ENCODE measurements around the gene ALDH1A3. TPM values are rescaled to one million over a fixed set of nuclear protein-coding genes. Genes with fewer than 3 reads are reported as not detected.

ALDH1A3 gene
- polyA plus RNA-seq, 1 of the 3 experiments (the other 2 are of a cell fraction) = 4.4 TPM

DNA sequence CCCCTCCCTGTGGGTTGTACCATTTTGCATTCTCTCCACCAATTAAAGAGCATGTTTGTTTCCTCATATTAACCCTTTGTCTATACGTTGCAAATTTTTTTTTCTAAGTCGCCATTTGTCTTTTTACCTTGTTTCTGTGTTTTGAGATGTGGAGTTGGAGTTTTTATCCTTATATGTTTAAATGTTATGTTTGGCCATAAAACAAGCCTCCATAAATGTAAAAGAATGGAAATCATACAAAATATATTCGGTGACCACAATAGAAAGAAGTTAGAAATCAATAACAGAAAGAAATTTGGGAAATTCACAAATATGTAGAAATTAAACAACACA is 68.8 kb downstream of the ALDH1A3 start:
- no peaks in the 10 kb centered on the region; the same call in 1 of the 2 replicates for H3K9me3 ChIP-seq
- ChIA-PET CTCF (interaction anchor here (1.0 kb wide), 1 partner anchor 60 kb away, joined by 3 read pairs; no protein-coding TSS in a partner anchor), POLR2A (no interaction called here)
- H3K27ac ChIP-seq (ENCODE audit: low read depth in 2 of 2, low read length in 1 of 2) = no peak overlapping the region
- no peaks in the 10 kb centered on the region for H4K20me1 ChIP-seq (ENCODE audit: insufficient read depth)
- no peak overlapping the region for H3K9ac ChIP-seq
- no peak for TF ChIP-seq FOSL2 (IDR thresholded peaks at IDR 0.05; ENCODE audit: borderline replicate concordance, low read depth)
- TF ChIP-seq FOXJ3 (CRISPR knock-in tag; IDR thresholded peaks at IDR 0.05) = no peak
- no peak for TF ChIP-seq SIN3A (IDR thresholded peaks at IDR 0.05; ENCODE audit: borderline replicate concordance, low read depth, low read length)
- TF ChIP-seq, protein P1, sequence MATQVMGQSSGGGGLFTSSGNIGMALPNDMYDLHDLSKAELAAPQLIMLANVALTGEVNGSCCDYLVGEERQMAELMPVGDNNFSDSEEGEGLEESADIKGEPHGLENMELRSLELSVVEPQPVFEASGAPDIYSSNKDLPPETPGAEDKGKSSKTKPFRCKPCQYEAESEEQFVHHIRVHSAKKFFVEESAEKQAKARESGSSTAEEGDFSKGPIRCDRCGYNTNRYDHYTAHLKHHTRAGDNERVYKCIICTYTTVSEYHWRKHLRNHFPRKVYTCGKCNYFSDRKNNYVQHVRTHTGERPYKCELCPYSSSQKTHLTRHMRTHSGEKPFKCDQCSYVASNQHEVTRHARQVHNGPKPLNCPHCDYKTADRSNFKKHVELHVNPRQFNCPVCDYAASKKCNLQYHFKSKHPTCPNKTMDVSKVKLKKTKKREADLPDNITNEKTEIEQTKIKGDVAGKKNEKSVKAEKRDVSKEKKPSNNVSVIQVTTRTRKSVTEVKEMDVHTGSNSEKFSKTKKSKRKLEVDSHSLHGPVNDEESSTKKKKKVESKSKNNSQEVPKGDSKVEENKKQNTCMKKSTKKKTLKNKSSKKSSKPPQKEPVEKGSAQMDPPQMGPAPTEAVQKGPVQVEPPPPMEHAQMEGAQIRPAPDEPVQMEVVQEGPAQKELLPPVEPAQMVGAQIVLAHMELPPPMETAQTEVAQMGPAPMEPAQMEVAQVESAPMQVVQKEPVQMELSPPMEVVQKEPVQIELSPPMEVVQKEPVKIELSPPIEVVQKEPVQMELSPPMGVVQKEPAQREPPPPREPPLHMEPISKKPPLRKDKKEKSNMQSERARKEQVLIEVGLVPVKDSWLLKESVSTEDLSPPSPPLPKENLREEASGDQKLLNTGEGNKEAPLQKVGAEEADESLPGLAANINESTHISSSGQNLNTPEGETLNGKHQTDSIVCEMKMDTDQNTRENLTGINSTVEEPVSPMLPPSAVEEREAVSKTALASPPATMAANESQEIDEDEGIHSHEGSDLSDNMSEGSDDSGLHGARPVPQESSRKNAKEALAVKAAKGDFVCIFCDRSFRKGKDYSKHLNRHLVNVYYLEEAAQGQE (IDR thresholded peaks at IDR 0.05; ENCODE audit: low read depth, low read length) = no peak
- H3K4me3 ChIP-seq (ENCODE audit: low read depth in 2 of 2, low read length in 1 of 2) = no peak overlapping the region
- H2AFZ ChIP-seq (ENCODE audit: low read depth) = no peak overlapping the region
- WGBS (ENCODE audit: low lambda C conversion rate) = 97% methylated on average over 3 of the region's 3 CpGs
- H3F3A ChIP-seq (replicated peaks; ENCODE audit: insufficient read depth) = no peaks in the 10 kb centered on the region
- H3K79me2 ChIP-seq (ENCODE audit: insufficient read depth) = no peaks in the 10 kb centered on the region
- no peaks in the 10 kb centered on the region for H3K4me1 ChIP-seq (ENCODE audit: control insufficient read depth in 1 of 2, insufficient read depth in 2 of 2, low read depth in 1 of 2, low read length in 1 of 2)
- peaks cover 0 to 4% of the 10 kb centered on the region in 2 experiments for H3K36me3 ChIP-seq (replicated peaks in 1 of 2; ENCODE audit: control insufficient read depth in 1 of 2, insufficient read depth in 2 of 2, low read length in 1 of 2)
- no peak for DNase-seq
- 0 out of 2 replicates have a peak, but pooled peaks cover 6% of the 10 kb centered on the region for H3K9me2 ChIP-seq
- no peaks in the 10 kb centered on the region for H3K27me3 ChIP-seq (ENCODE audit: insufficient read depth)
- no peak overlapping the region for H3K4me2 ChIP-seq

DNA sequence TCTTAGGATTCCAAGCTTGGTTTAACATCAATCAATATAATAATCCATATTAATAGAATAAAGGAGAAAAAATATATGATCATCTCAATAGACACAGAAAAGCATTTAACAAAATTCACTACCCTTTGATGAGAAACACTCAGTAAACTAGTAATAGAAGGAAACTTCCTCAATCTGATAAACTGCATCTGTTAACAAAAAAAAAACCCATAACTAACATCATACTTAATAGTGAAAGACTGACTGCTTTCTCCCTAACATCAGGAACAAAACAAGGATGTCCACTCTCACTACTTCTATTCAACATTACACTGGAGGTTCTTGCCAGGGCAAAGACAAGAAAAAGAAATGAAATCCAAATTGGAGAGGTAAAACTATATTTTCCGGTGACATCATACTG is 70.1 kb downstream of the ALDH1A3 start:
- Histone ChIP-seq H4K20me1 (ENCODE audit: insufficient read depth) (no peaks in the 10 kb centered on the region), H2AFZ (ENCODE audit: low read depth) (no peak overlapping the region), H3K27ac (ENCODE audit: low read depth in 2 of 2, low read length in 1 of 2) (no peak overlapping the region), H3K4me1 (ENCODE audit: control insufficient read depth in 1 of 2, insufficient read depth in 2 of 2, low read depth in 1 of 2, low read length in 1 of 2) (no peaks in the 10 kb centered on the region), H3K4me2 (no peak overlapping the region), H3K9me2 (0 out of 2 replicates have a peak, but pooled peaks cover 6% of the 10 kb centered on the region), H3F3A (replicated peaks; ENCODE audit: insufficient read depth) (no peaks in the 10 kb centered on the region), H3K4me3 (ENCODE audit: low read depth in 2 of 2, low read length in 1 of 2) (no peak overlapping the region), H3K79me2 (ENCODE audit: insufficient read depth) (no peaks in the 10 kb centered on the region), H3K27me3 (ENCODE audit: insufficient read depth) (no peaks in the 10 kb centered on the region), H3K9me3 (no peaks in the 10 kb centered on the region; the same call in 1 of the 2 replicates), H3K9ac (no peak overlapping the region), H3K36me3 (replicated peaks in 1 of 2; ENCODE audit: control insufficient read depth in 1 of 2, insufficient read depth in 2 of 2, low read length in 1 of 2) (peaks cover 0 to 4% of the 10 kb centered on the region in 2 experiments)
- ChIA-PET POLR2A (no interaction called here), CTCF (no interaction called here)
- 97% methylated on average over 1 of the region's 1 CpG for WGBS (ENCODE audit: low lambda C conversion rate)
- no peak for TF ChIP-seq SMC3 (IDR thresholded peaks at IDR 0.05; ENCODE audit: low read depth, low read length)
- no peak for TF ChIP-seq RAD21 (IDR thresholded peaks at IDR 0.05; ENCODE audit: low read length)
- TF ChIP-seq TCF12 (IDR thresholded peaks at IDR 0.05) = no peak
- no peak for DNase-seq

DNA sequence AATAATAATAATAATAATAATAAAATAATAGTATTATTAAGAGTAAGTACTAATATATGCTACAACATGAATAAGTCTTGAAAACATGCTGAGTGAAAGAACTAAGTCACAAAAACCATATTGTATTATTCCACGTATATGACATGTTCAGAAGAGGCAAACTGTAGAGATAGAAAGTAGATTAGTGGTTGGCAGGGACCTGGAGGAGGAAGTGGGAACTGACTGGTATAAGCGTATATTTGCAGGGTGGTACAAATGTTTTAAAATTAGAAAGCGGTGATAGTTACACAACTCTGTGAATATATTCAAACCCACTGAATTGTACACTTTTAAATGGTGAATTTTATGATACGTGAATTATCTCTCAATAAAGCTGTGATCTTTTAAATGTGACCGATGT is 72.3 kb downstream of the ALDH1A3 start:
- POLR2A ChIA-PET = no interaction called here
- 93% methylated on average over 5 of the region's 5 CpGs for WGBS (ENCODE audit: low lambda C conversion rate)
- no peak for TF ChIP-seq TEAD4 (IDR thresholded peaks at IDR 0.05; ENCODE audit: borderline replicate concordance, insufficient read depth)
- TF ChIP-seq RFX5 (IDR thresholded peaks at IDR 0.05; ENCODE audit: low read length) = no peak
- H3K9ac ChIP-seq = no peak overlapping the region
- H3K27me3 ChIP-seq (ENCODE audit: insufficient read depth) = no peaks in the 10 kb centered on the region
- no peak overlapping the region for H3K4me2 ChIP-seq
- no peaks in the 10 kb centered on the region for H3K4me1 ChIP-seq (ENCODE audit: control insufficient read depth in 1 of 2, insufficient read depth in 2 of 2, low read depth in 1 of 2, low read length in 1 of 2)
- no peak overlapping the region for H3K27ac ChIP-seq (ENCODE audit: low read depth in 2 of 2, low read length in 1 of 2)
- peaks cover 4% of the 10 kb centered on the region for H3F3A ChIP-seq (replicated peaks; ENCODE audit: insufficient read depth)
- peaks cover 0 to 4% of the 10 kb centered on the region in 2 experiments for H3K36me3 ChIP-seq (replicated peaks in 1 of 2; ENCODE audit: control insufficient read depth in 1 of 2, insufficient read depth in 2 of 2, low read length in 1 of 2)
- no peak overlapping the region for H3K4me3 ChIP-seq (ENCODE audit: low read depth in 2 of 2, low read length in 1 of 2)
- no peak for DNase-seq
- H4K20me1 ChIP-seq (ENCODE audit: insufficient read depth) = no peaks in the 10 kb centered on the region
- H2AFZ ChIP-seq (ENCODE audit: low read depth) = no peak overlapping the region
- CTCF ChIA-PET = interaction anchor here (1.7 kb wide), 1 partner anchor 41 kb away, joined by 3 read pairs; no protein-coding TSS in a partner anchor
- H3K9me2 ChIP-seq = 0 out of 2 replicates have a peak, but pooled peaks cover 6% of the 10 kb centered on the region
- H3K9me3 ChIP-seq = no peaks in the 10 kb centered on the region; the same call in 1 of the 2 replicates
- H3K79me2 ChIP-seq (ENCODE audit: insufficient read depth) = no peaks in the 10 kb centered on the region
